DOHH2 (cell line): ENCODE measurements around the gene C2orf78.
A peak's percentile ranks its signal among the peaks of the same experiment; 100 is the strongest.

Experiments used
- H3F3A ChIP-seq: fragments of 200-600 bp; sonication (generic), shearing (Covaris generic); 2 replicates; pipeline ENCODE4 v1.6.0; 2016; ENCODE audit warnings: antibody characterized with exemption, mild to moderate bottlenecking; ENCODE audit not compliant: control insufficient read depth, insufficient read depth
- H3K27ac ChIP-seq: fragments of 200-600 bp; sonication (generic); 2 replicates; pipeline ENCODE4 v1.5.1; 2014; ENCODE audit warnings: low read depth, mild to moderate bottlenecking, low read length, moderate library complexity
- H3K27me3 ChIP-seq: fragments of 200-600 bp; sonication (generic); 2 replicates; pipeline ENCODE4 v1.6.1; 2014; ENCODE audit warnings: mild to moderate bottlenecking, low read length, mixed read lengths; ENCODE audit not compliant: control insufficient read depth
- H3K36me3 ChIP-seq: fragments of 200-600 bp; sonication (generic); 2 replicates; pipeline ENCODE4 v1.6.1; 2014; ENCODE audit warnings: mild to moderate bottlenecking, low read length, moderate library complexity, mixed read lengths; ENCODE audit not compliant: control insufficient read depth
- H3K4me1 ChIP-seq: fragments of 200-600 bp; sonication (generic); 2 replicates; pipeline ENCODE4 v1.6.1; 2014; ENCODE audit warnings: mild to moderate bottlenecking, low read length, mixed read lengths; ENCODE audit not compliant: control insufficient read depth
- H3K4me2 ChIP-seq: fragments of 200-600 bp; sonication (generic); 2 replicates; pipeline ENCODE4 v1.6.0; 2014; ENCODE audit warnings: mild to moderate bottlenecking, low read length, moderate library complexity
- H3K4me3 ChIP-seq: fragments of 200-600 bp; sonication (generic); 2 replicates; pipeline ENCODE4 v1.5.1; 2014; ENCODE audit warnings: mild to moderate bottlenecking, low read length, mixed read lengths
- H3K79me2 ChIP-seq: fragments of 200-600 bp; sonication (generic); 2 replicates; pipeline ENCODE4 v1.6.1; 2014; ENCODE audit warnings: mild to moderate bottlenecking, low read length, mixed read lengths; ENCODE audit not compliant: control insufficient read depth
- H3K9me2 ChIP-seq: fragments of 200-600 bp; sonication (generic); replicated peaks from 2 replicates; pipeline ENCODE4 v1.6.1; 2014; ENCODE audit warnings: mild to moderate bottlenecking, low read length, mixed read lengths; ENCODE audit not compliant: control insufficient read depth
- H3K9me3 ChIP-seq: fragments of 200-600 bp; sonication (generic); 2 replicates; pipeline ENCODE4 v1.6.1; 2014; ENCODE audit warnings: antibody characterized with exemption, low read length, mixed read lengths; ENCODE audit not compliant: control insufficient read depth, insufficient read depth
- H4K20me1 ChIP-seq: fragments of 200-600 bp; sonication (generic); 2 replicates; pipeline ENCODE4 v1.6.0; 2014; ENCODE audit warnings: low read depth, mild to moderate bottlenecking, antibody characterized with exemption, low read length, moderate library complexity; ENCODE audit not compliant: control insufficient read depth, insufficient read depth
- CTCF ChIP-seq: fragments of 200-600 bp; sonication (generic); IDR thresholded peaks from one replicate; pipeline ENCODE4 v1.5.1; 2014; ENCODE audit warnings: antibody characterized with exemption, mild to moderate bottlenecking, low read depth, low read length; ENCODE audit not compliant: poor library complexity, severe bottlenecking
- EZH2phosphoT487 ChIP-seq: fragments of 200-600 bp; sonication (generic); IDR thresholded peaks from 2 replicates; pipeline ENCODE4 v1.6.1; 2017; ENCODE audit warnings: borderline replicate concordance, mild to moderate bottlenecking, antibody characterized with exemption, low read length, moderate library complexity, mixed read lengths

The C2orf78 gene

GRCh38 chr2:73827018-73827417, 43.0 kb downstream of the C2orf78 start:
- H3K9me3 ChIP-seq = no peaks in the 10 kb centered on the region
- H4K20me1 ChIP-seq = no peaks in the 10 kb centered on the region
- no peak overlapping the region for H3K4me2 ChIP-seq
- H3K27ac ChIP-seq = no peak overlapping the region
- no peaks in the 10 kb centered on the region for H3K27me3 ChIP-seq
- H3K4me3 ChIP-seq = no peak overlapping the region
- H3K36me3 ChIP-seq = peaks cover 15% of the 10 kb centered on the region
- H3K79me2 ChIP-seq = peaks cover 33% of the 10 kb centered on the region
- H3F3A ChIP-seq = no peaks in the 10 kb centered on the region
- TF ChIP-seq CTCF (peak; percentile 61), EZH2phosphoT487 (no peak)
- H3K9me2 ChIP-seq = no peaks in the 10 kb centered on the region
- peaks cover 38% of the 10 kb centered on the region for H3K4me1 ChIP-seq

GRCh38 chr2:73827660-73828388, 43.8 kb downstream of the C2orf78 start:
- Histone ChIP-seq H4K20me1 (no peaks in the 10 kb centered on the region), H3K4me2 (peak overlapping the region; percentile 66), H3K4me3 (peak overlapping the region; percentile 75), H3F3A (no peaks in the 10 kb centered on the region), H3K36me3 (peaks cover 23% of the 10 kb centered on the region), H3K79me2 (peaks cover 38% of the 10 kb centered on the region), H3K27ac (no peak overlapping the region), H3K4me1 (peaks cover 37% of the 10 kb centered on the region), H3K27me3 (no peaks in the 10 kb centered on the region), H3K9me2 (no peaks in the 10 kb centered on the region), H3K9me3 (peaks cover 4% of the 10 kb centered on the region)
- TF ChIP-seq CTCF (no peak), EZH2phosphoT487 (no peak)

- Histone ChIP-seq H3K4me3 (peak overlapping the region; percentile 75), H3F3A (no peaks in the 10 kb centered on the region), H3K4me2 (peak overlapping the region; percentile 66), H4K20me1 (no peaks in the 10 kb centered on the region), H3K4me1 (peaks cover 40% of the 10 kb centered on the region), H3K9me2 (no peaks in the 10 kb centered on the region), H3K9me3 (peaks cover 4% of the 10 kb centered on the region), H3K27me3 (no peaks in the 10 kb centered on the region), H3K36me3 (peaks cover 29% of the 10 kb centered on the region), H3K79me2 (peaks cover 39% of the 10 kb centered on the region), H3K27ac (peak overlapping the region; percentile 51; the same call in 1 of the 2 replicates)
- TF ChIP-seq EZH2phosphoT487 (no peak), CTCF (no peak)
These were observed 44.4 kb downstream of the C2orf78 start for GRCh38 chr2:73828389-73828817.
